Astrocyte of the spinal cord (primary cell): ENCODE results near the gene EXOC6.

ENCODE experiments used
- DNase-seq: peaks from one replicate; pipeline ENCODE4 v3.0.0; 2011; ENCODE audit warnings: low read depth, low spot score
- H3K4me3 ChIP-seq: 2 replicates; pipeline ENCODE4 v1.5.1; 2011; ENCODE audit warnings: low read depth, mild to moderate bottlenecking, low read length, moderate library complexity
- CTCF ChIP-seq: IDR thresholded peaks from 2 replicates; pipeline ENCODE4 v1.5.1; 2012; ENCODE audit warnings: low read depth, mild to moderate bottlenecking, low read length, inconsistent platforms
- in situ Hi-C: cut with HindIII; loops from 2 replicates; pipeline ENCODE4 v1.10.0; 2017; ENCODE audit warnings: low sequenced_read_pairs

The EXOC6 gene

GRCh38 chr10:93066544-93066913 is 218.2 kb downstream of the EXOC6 start:
- TF ChIP-seq CTCF: no peak
- H3K4me3 ChIP-seq: no peak overlapping the region
- in situ Hi-C loops: no loop called here
- no peak for DNase-seq

GRCh38 chr10:93067443-93068365 is 219.4 kb downstream of the EXOC6 start:
- in situ Hi-C loops: no loop called here
- H3K4me3 ChIP-seq: no peak overlapping the region
- no peak for DNase-seq
- TF ChIP-seq CTCF: no peak

GRCh38 chr10:93068411-93069244 is 220.3 kb downstream of the EXOC6 start:
- H3K4me3 ChIP-seq: no peak overlapping the region
- in situ Hi-C loops: no loop called here
- TF ChIP-seq CTCF: peak; percentile 3
- DNase-seq: peak; percentile 50

GRCh38 chr10:93069245-93069561 is 220.9 kb downstream of the EXOC6 start:
- in situ Hi-C loops: no loop called here
- TF ChIP-seq CTCF: no peak
- H3K4me3 ChIP-seq: no peak overlapping the region
- no peak for DNase-seq

- no peak overlapping the region for H3K4me3 ChIP-seq
- DNase-seq: no peak
- in situ Hi-C loops: no loop called here
- no peak for TF ChIP-seq CTCF
Observed at GRCh38 chr10:93070378-93071176, 222.3 kb downstream of the EXOC6 start.

GRCh38 chr10:93071177-93071472 is 222.8 kb downstream of the EXOC6 start:
- in situ Hi-C loops: no loop called here
- no peak for TF ChIP-seq CTCF
- no peak for DNase-seq
- no peak overlapping the region for H3K4me3 ChIP-seq
